ENCODE measurements around the gene SFMBT2. TPM values are rescaled to one million over a fixed set of nuclear protein-coding genes. Genes with fewer than 3 reads are reported as not detected.

SFMBT2 gene
- total and polyA plus RNA-seq, 2 of the 4 experiments (the other 2 are of a cell fraction) = 0.70 to 1.3 TPM

DNA sequence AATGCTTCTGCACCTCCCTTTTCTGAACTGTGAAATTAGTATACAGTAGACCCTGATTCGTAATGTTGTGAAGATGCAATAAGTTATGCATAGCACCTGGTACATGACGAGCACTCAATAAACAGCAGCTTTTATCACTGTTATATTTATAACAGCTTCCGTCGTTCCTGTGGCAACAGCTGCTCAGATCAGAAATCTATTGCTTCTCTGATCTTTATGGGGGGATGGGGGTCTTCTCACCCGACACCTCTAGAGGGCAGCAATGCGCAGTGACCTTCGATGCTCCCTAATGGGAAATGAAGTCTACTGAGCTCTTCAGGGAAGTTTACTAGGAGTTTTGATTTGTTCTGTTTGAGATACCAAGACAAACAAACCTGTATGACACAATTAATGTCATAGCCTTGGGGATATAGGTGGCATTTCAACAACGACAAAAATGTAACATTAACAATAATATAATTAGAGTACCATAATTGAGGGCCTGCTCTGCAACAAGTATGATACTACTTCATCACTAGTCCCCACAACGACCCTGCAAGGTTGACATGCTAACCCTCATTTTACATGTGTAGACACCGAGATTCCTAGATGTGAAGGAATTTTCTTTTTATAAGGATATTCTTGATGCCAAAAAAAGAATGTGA, 289.6 kb downstream of the SFMBT2 start:
- Histone ChIP-seq H2BK5ac (ENCODE audit: low read depth, low read length, poor library complexity, severe bottlenecking) (no peak overlapping the region), H3K4me2 (ENCODE audit: low read depth, low read length) (no peak overlapping the region), H3K79me1 (ENCODE audit: low read depth in 1 of 2, low read length in 2 of 2) (no peaks in the 10 kb centered on the region), H2AK5ac (ENCODE audit: low read depth, low read length) (no peak overlapping the region), H2AFZ (replicated peaks; ENCODE audit: low read length, poor library complexity) (no peak overlapping the region), H2BK15ac (ENCODE audit: low read depth, low read length) (no peak overlapping the region), H3K4ac (ENCODE audit: low read depth, low read length) (no peak overlapping the region), H3K14ac (replicated peaks; ENCODE audit: low read depth, low read length) (no peak overlapping the region), H4K8ac (ENCODE audit: low read depth in 2 of 2, low read length in 2 of 2) (no peak overlapping the region), H3K9ac (ENCODE audit: low read depth, low read length) (no peak overlapping the region), H3K4me1 (ENCODE audit: control insufficient read depth, insufficient read depth, low read length) (no peaks in the 10 kb centered on the region), H3K56ac (ENCODE audit: extremely low read depth, insufficient read depth, low read length) (no peak overlapping the region), H3K27me3 (ENCODE audit: control insufficient read depth, insufficient read depth, low read length) (no peaks in the 10 kb centered on the region), H2BK120ac (ENCODE audit: low read depth, low read length) (no peak overlapping the region), H2AK9ac (replicated peaks; ENCODE audit: low read depth, low read length, poor library complexity) (no peak overlapping the region), H3K9me3 (ENCODE audit: control insufficient read depth, insufficient read depth, low read length) (no peaks in the 10 kb centered on the region), H4K91ac (ENCODE audit: insufficient read depth, low read depth, low read length) (no peak overlapping the region), H3K18ac (ENCODE audit: low read depth, low read length) (no peak overlapping the region), H3K23ac (ENCODE audit: low read depth, low read length) (no peak overlapping the region), H3K36me3 (ENCODE audit: control insufficient read depth, insufficient read depth, low read length) (no peaks in the 10 kb centered on the region), H2BK20ac (ENCODE audit: low read depth, low read length) (no peak overlapping the region), H3K9me1 (ENCODE audit: insufficient read depth, low read length) (no peaks in the 10 kb centered on the region), H3K27ac (ENCODE audit: insufficient read depth, low read length) (no peak overlapping the region), H4K5ac (ENCODE audit: low read depth, low read length) (no peak overlapping the region), H3K4me3 (ENCODE audit: insufficient read depth, low read depth, low read length) (no peak overlapping the region), H4K20me1 (ENCODE audit: insufficient read depth, low read length) (no peaks in the 10 kb centered on the region)
- BruUV-seq (replicated peaks) = no TSS peak
- no peak for TF ChIP-seq CEBPB (IDR thresholded peaks at IDR 0.05; ENCODE audit: low read depth, low read length)
- no peak for TF ChIP-seq RCOR1 (IDR thresholded peaks at IDR 0.05; ENCODE audit: insufficient replicate concordance, low read length)
- TF ChIP-seq, protein P1, sequence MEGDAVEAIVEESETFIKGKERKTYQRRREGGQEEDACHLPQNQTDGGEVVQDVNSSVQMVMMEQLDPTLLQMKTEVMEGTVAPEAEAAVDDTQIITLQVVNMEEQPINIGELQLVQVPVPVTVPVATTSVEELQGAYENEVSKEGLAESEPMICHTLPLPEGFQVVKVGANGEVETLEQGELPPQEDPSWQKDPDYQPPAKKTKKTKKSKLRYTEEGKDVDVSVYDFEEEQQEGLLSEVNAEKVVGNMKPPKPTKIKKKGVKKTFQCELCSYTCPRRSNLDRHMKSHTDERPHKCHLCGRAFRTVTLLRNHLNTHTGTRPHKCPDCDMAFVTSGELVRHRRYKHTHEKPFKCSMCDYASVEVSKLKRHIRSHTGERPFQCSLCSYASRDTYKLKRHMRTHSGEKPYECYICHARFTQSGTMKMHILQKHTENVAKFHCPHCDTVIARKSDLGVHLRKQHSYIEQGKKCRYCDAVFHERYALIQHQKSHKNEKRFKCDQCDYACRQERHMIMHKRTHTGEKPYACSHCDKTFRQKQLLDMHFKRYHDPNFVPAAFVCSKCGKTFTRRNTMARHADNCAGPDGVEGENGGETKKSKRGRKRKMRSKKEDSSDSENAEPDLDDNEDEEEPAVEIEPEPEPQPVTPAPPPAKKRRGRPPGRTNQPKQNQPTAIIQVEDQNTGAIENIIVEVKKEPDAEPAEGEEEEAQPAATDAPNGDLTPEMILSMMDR (conservative IDR thresholded peaks at IDR 0.05; ENCODE audit: low read depth, low read length) = peak; percentile 31
- TF ChIP-seq POLR2A (IDR thresholded peaks at IDR 0.05; ENCODE audit: low read depth, low read length) = no peak
- no peak for TF ChIP-seq MXI1 (IDR thresholded peaks at IDR 0.05; ENCODE audit: borderline replicate concordance, low read depth, low read length)
- peak; percentile 19; the same call in 1 of the 2 replicates for TF ChIP-seq SMC3 (IDR thresholded peaks at IDR 0.05; ENCODE audit: low read depth, low read length)
- ChIA-PET POLR2A (ENCODE audit: unreplicated experiment) (no interaction called here), CTCF (interaction anchor here (0.6 to 1.2 kb wide), 7 partner anchors 10 to 449 kb away, joined by 3 to 7 read pairs (median 4); no protein-coding TSS in a partner anchor)
- dilution Hi-C loops (cut with HindIII; ENCODE audit: low sequenced_read_pairs, unreplicated experiment) (no loop called here), in situ Hi-C loops (cut with MboI; ENCODE audit: low sequenced_read_pairs) (no loop called here), intact Hi-C loops (cut with micrococcal nuclease) (loop anchor here (5.0 to 10.0 kb wide), 2 partner anchors 296 to 1716 kb away; partner anchors contain the start of gene TUBAL3)
- DNase-seq (peak; percentile 10), ATAC-seq (ENCODE audit: low read depth) (peak; percentile 46; the same call in 1 of the 2 replicates)
- WGBS, 2 experiments (ENCODE audit: extremely low coverage in 2 of 2, insufficient read length in 1 of 2) = no CpG with 5 or more reads among the region's 10 CpGs

Data from IMR-90 (cell line).